Right ventricle myocardium inferior (tissue), 1 donor: ENCODE results near the gene ARMCX5. TPM values are rescaled to one million over a fixed set of nuclear protein-coding genes. Genes with fewer than 3 reads are reported as not detected.

Experiments
- ATAC-seq: fragments of 200-7000 bp; cut with Tn5 transposase; one replicate; pipeline ENCODE4 v1.9.1; 2020; ENCODE audit warnings: mild to moderate bottlenecking, moderate library complexity
- DNase-seq: peaks from one replicate; pipeline ENCODE4 v3.0.0; 2021; ENCODE audit errors: missing footprints
- intact Hi-C: fragments of 100-400 bp; cut with DNase I; formaldehyde crosslinking; loops from one replicate; pipeline ENCODE4 v1.11.0; 2022
- long read RNA-seq: library from polyadenylated mRNA; unstranded; transcript quantifications from one replicate; pipeline ENCODE4 v2.0.0, GENCODE V29; 2021
- total RNA-seq: library from RNA; stranded (reverse); fragmentation: NEBNext Ultra II Directional; extraction: Animal tissue kit (Norgen Biotek cat#: 25700); gene quantifications from one replicate; pipeline ENCODE4 v1.2.1, GENCODE V29; 2021
- donor health status: DM: no; HTN: yes; CAD: no; lungs with severe emphysema.

The ARMCX5 gene
- total RNA-seq, result 3.2 TPM
- long read RNA-seq, partial matches to known transcripts, result 0 of 4 reads
- long read RNA-seq, other reads (novel, unspliced or antisense), result 3 of 4 reads

DNA sequence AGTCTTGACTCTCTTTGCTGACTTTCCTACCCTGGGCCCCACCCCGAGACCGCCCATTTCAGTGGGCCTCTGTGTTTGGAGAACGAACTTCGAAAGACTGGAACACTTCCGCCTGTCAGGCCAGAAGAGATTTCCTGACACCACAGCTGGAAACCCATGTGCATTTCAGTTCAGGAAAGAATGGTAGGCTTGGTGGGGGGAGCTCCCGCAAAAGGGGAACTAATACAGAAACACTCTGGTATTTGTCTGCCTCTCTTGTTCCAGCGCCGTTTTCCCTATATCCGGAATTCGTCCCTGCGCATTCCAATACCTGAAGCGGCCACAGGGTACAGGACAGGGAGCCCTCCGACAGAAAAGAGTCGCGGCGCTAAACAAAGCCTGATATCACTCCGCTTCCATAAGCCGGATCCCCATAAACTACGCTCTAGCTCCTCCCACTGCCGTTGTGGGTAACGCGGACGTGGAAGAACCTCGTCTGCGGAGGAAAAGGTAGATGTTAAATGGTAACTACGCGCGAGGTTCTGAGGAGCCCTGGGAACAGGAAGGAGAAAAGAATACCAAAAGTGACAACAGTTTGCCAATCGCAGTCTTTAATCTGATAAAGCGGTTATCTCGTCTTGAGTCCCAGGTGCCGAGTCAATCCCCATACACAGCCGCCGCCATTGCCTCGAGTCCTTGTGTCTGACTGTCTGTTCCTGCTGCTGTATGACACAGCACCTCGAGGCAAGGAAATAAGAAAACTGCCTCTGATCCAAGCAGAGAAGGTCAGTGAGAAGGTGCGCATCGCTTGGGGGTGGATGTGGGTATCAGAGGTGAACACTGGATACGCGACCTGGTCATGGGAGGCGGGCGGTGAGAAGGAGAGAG lies at the start of gene ARMCX5:
ARMCX5 (plus strand) TSS at position 432 of the 867 bp plus-strand sequence. CDS start 2,627 bp downstream, outside the sequence.
- DNase-seq (peak; percentile 75), ATAC-seq (peak; percentile 97)
- intact Hi-C loops, result no loop called here

DNA sequence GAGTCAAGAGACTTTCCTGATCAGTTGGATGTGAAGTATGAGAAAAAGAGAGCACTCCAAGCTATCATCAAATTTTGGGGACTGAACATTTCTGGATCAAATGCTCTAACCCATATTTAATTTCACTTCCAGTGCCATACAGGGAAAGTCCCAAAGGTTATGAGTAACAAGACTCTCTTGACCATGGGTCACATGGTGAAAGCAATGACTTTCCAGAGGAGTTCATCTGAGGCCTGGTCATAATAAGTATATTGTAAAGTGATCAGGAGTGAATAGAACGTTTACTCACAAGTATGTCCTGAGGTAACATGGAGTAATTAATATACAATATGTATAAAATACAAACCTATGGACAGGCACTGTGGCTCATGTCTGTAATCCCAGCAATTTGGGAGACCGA lies 40.7 kb upstream of the ARMCX5 start:
- intact Hi-C loops, result no loop called here
- no peak for ATAC-seq
- DNase-seq, result no peak

DNA sequence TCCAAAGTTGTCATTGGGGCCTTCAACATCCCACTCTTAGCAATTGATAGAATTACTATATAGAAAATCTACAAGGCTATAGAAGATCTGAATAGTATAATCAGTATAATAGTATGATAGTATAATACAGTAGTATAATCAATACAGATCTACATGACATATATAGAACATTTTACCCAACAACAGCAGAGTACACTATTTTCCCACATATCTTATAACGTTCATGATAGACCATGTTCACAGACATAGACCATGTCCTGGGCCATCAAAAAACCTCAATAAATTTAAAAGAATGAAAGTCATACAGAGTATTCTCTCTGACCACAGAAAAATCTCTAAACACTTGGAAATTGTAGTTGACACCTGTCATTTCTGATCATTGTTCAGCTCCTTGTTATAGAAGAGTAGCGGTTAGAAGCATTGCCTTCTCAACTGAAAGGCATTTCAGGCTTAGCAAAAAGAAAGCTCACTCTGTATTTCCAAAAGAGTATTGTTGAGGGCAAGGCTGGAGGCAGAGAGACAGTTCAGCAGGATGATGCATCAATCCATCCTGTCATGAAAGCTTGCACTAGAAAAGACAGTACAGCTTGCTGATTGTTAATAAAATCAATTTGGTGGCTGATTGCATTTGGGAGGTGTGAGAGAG lies 38.8 kb upstream of the ARMCX5 start:
- intact Hi-C loops, result no loop called here
- no peak for DNase-seq
- ATAC-seq, result no peak

DNA sequence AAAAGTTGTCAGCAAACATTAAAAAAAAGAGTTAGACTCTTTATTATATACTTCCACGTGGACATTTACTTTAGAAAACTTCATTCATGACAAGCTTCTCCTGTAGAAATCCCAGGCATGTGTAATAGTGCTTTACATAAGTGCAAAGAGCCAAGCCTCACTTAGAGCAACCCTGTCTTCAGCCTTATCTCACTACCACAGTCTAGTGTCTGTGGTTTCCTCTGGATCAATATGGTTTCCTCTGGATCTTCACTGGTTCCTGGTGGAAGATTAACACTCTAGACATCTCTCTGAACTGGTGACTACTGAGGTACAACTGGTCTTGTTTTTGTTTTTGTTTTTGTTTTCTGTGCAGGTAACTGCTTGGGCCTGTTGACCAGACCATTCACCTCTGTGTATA lies 18.4 kb upstream of the ARMCX5 start:
- no peak for ATAC-seq
- intact Hi-C loops, result no loop called here
- no peak for DNase-seq

DNA sequence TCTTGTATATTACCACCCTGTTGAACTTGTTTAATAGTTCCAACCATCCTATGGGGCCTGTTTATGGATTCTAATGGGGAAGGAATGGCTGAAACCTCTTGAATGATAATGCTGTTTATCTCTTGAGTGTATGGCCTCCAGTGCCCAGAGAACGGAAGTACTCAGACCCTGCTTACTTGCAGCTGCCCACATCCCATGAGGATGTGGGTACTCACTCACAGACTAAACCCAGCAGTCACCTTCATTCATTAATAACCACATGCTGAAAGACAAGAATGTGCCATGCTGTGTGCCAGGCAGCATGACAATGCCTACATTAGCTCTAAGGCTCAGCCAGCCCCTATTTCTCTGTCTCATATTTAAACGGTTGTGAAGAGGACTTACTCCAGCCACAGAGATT lies 5.9 kb upstream of the ARMCX5 start:
- ATAC-seq (no peak), DNase-seq (no peak)
- intact Hi-C loops, result no loop called here

DNA sequence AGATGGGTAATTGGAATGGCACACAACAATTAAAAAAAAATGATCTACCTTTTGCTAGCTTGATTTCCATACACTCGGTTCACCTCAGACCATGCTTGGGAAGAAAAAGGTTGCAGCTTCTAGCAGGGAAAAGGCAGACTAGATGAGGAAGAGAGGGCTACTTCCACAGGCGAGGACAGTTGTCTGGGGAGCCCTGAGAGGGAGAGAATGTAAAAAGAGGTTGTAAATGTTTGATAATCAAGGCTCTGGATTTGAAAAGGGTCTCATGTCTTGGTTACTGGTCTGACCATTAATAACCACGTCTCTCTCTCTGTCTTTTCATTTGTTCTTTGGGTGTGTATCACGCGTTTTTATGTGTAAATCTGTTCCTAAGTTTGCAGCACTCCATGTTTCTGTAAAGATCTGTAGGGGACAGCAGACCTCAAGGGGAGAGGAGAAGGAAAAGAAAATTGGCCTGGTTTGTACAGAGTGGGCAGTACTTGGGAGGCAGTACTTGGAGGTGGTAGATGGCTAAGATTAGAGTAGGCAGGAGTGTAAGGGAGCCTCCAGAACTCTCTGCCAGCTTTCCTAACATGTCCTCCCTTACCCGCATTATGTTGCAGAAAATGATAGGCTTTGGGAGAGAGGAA lies 750 bp downstream of the ARMCX5 start:
- intact Hi-C loops, result loop anchor here (5.0 kb wide), 1 partner anchor 112 kb away; the partner anchor contains the start of gene GPRASP2
- ATAC-seq (no peak), DNase-seq (no peak)

DNA sequence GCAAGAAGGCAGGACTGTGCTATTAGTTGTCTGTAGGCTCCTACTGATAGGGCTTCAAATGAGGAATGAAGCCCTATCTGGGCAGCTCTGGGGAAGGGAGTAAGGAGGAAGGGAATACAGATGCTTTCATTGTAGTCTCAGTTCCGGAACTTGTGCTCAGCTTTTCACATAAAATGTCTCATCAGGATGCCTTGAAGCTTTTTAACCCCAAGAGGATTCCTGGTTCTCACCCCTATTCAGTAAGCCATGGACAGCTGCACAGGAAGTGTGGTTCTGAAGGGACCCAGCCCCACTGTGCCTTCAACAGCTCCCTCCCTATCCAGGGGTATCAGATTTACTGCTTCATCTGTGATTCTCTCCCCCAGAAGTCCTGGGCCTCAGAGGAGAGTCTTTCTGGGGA lies 5.0 kb downstream of the ARMCX5 start:
- DNase-seq (no peak), ATAC-seq (no peak)
- intact Hi-C loops, result loop anchor here (5.0 kb wide), 1 partner anchor 108 kb away; the partner anchor contains the start of gene GPRASP2

DNA sequence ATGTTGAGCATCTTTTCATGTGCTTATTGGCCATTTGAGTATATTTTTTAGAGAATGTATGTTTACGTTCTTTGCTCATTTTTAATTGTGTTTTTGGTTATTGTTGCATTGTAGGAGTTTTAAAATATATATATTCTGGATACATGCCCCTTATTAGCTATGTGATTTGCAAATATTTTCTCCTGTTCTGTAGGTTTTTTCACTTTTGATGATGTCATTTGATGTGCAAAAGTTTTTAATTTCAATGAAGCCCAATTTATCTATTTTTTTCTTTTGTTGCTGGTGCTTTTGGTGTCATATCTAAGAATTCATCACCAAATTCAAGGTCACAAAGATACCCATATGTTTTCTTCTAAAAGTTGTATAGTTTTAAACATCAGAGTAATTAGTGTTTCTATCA lies 6.8 kb downstream of the ARMCX5 start:
- intact Hi-C loops, result no loop called here
- DNase-seq, result no peak
- no peak for ATAC-seq

DNA sequence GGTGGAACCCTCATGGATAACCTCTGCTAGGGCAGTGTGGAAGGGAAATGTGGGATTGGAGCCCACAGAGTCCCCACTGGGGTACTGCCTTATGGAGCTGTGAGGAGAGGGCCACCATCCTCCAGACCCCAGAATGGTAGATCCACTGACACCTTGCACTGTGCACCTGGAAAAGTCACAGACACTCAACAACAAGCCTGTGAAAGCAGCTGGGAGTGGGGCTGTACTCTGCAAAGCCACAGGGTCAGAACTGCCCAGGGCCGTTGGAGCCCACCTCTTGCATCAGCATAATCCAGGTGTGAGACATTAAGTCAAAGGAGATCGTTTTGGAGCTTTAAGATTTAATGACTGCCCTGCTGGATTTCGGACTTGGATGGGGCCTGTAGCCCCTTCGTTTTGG lies 11.6 kb downstream of the ARMCX5 start:
- ATAC-seq (no peak), DNase-seq (no peak)
- intact Hi-C loops, result no loop called here

DNA sequence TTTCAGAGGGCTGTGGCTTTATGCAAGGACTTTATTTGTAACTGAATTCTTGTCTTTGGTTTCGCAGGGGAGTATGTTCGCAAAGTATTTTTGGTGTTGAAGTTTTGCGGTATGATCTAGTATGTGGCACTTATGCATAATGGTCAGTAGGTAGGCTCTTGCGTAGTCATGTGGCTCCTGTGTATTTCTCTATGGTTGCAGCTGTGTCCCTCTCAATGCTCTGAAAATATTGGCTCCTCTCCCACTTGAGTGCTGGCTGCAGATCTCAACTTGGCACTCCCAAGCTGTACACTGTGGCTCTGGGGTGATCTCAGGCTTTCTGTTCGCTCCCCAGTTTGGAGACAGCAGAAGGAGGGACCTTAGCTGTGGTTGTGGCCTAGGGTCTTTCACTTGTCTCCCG lies 24.8 kb downstream of the ARMCX5 start:
- ATAC-seq, result peak; percentile 75
- intact Hi-C loops, result no loop called here

DNA sequence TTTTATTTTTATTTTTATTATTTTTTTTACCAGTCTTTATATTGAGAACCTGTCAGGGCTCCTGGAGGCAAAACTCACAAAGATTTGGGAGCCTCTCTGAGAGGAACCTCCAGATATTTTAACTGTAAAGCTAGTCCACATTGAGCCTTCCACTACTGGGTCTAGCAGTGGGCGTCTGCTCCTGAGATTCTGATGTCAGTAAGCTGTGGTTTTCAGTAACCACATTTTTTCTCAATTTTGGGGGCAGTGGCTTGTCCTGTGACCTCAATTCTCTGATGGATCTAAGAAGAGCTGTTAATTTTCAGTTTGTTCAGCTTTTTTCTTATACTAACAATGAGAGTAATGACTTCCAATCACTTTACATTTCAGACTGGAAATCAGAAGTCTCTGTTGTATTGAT lies 28.3 kb downstream of the ARMCX5 start:
- intact Hi-C loops, result no loop called here
- no peak for ATAC-seq
- no peak for DNase-seq

More for the DNA sequence above, 24.8 kb downstream of the ARMCX5 start:
- no peak for DNase-seq

DNA sequence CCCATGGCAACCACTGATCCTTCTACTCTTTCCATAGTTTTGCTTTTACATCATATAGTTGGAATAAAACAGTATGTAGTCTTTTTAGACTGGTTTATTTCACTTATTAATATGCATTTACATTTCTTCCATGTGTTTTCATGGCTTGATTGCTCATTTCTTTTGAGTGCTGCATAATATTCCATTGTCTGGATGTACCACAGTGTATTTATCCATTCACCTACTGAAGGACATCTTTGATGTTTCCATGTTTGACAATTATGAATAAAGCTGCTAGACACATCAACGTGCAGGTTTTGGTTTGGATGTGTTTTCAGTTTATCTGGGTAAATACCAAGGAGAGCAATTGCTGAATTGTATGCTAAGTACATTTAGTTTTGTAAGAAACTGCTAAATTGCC lies 38.2 kb downstream of the ARMCX5 start:
- ATAC-seq, result no peak
- intact Hi-C loops, result no loop called here
- DNase-seq, result no peak

DNA sequence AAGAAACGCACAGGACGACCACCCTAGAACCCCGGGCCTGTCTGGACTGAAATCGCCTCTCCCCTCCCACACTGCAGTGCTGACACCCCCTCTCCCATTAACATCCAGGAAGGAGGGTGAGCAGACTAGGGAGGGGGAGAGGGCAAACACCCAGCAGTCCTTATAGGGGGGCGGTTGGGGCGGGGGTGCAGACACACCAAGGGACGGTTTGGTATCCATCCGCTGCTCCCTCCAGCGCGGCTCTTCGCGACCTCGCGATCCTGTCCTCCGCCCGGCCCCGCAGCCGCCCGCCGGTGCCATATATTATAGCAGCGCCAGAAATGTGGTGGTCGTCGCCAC lies 51.6 kb downstream of the ARMCX5 start:
- peak; percentile 3 for ATAC-seq

DNA sequence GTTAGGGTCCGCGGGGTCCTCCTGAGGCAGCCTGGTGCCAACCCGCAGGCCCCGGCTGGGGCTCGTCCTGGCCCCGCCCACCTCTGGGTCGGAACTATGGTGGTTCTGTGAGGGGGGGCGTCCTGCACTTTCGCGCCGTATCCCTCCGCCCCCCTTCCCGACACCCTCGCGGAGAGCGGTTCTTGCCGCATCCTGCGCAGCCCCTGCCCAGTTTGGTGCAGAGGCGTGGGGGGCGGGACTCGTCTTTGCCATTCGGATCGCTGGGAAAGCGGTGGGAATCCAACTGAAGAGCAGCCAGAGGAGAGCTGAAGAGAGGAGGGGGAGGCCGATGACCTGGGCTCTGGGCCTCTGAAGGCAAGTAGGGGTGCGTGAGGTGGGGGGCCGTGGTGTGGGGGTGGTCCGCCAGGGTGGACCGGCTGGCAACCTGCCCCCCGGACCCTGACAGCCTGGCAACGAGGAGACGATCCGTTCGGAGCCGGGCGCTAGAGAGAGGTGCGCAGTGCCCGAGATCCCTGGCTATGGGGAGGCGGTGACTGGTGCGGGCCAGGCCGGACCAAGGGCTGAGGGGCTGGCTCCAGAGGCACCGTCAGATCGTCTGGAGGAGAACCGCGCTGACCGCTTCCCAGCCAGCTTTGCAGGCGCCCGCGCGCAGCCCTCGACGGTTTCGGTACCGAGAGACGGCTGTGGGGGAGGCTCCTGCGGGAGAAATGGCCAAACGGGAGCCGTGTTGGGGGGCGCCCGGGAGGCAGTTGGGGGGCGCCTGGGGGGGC lies 52.1 kb downstream of the ARMCX5 start, which contains the start of gene GPRASP1:
GPRASP1 (plus strand) TSS at position 242 of the 770 bp plus-strand sequence. CDS start 2,431 bp downstream, outside the sequence.
- DNase-seq (peak; percentile 66), ATAC-seq (peak; percentile 82)
- intact Hi-C loops, result loop anchor here (10.0 kb wide), 1 partner anchor 63 kb away; the partner anchor contains the start of gene GPRASP2

More for the DNA sequence above, 51.6 kb downstream of the ARMCX5 start:
- DNase-seq, result no peak
- intact Hi-C loops, result loop anchor here (10.0 kb wide), 1 partner anchor 64 kb away; the partner anchor contains the start of gene GPRASP2

DNA sequence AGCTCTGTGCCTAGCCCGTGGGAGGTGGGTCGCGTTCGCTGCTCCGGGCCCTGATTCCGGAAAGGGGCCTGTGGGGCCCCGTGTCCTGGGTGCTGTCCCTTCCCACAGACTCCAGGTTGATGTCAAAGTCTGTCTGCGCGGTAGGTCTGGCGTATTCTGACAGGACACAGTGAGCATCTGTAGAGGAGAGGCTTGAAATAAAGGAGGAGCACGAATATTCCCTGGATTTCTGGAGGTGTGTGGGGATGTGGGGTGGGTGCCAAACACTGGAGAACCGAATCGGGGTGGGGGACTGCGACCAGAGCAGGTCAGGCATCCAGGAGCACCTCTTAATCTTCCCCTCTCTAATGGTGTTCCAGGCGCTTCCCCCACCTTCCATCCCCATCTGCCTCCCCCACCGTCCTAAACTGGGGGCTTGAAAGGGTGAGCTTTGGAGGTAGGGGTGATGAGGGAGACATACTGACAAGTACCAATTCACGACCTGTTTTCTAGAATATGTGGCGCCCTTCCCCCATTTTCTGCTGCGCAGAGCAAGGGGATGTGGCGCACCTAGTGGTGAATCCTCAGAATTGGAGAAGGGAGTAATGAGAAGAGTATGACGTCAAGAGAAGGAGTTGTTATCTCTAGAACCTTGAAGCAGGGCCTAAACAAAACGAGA lies 52.8 kb downstream of the ARMCX5 start:
- intact Hi-C loops, result loop anchor here (10.0 kb wide), 1 partner anchor 63 kb away; the partner anchor contains the start of gene GPRASP2
- no peak for DNase-seq
- peak; percentile 80 for ATAC-seq
